ENCODE results near the gene FMN2.
"Not testable (repeated sequence)": the region's sequence is repeated elsewhere in the genome, so short reads cannot be mapped to it uniquely, and the experiment has no call there.

The FMN2 gene

DNA sequence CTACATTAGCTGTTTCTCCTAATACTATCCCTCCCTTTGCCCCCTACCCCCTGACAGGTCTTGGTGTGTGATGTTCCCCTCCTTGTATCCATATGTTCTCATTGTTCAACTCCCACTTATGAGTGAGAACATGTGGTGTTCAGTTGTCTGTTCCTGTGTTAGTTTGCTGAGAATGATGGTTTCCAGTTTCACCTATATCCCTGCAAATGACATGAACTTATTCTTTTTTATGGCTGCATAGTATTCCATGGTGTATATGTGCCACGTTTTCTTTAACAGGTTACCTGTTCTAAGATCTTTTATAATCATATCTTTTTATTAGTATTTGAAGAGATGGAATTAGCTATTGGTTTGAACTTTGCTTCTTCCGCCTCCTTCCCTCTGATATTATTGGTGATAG lies 172.8 kb downstream of the FMN2 start:
- not testable (repeated sequence) for FAIRE-seq

DNA sequence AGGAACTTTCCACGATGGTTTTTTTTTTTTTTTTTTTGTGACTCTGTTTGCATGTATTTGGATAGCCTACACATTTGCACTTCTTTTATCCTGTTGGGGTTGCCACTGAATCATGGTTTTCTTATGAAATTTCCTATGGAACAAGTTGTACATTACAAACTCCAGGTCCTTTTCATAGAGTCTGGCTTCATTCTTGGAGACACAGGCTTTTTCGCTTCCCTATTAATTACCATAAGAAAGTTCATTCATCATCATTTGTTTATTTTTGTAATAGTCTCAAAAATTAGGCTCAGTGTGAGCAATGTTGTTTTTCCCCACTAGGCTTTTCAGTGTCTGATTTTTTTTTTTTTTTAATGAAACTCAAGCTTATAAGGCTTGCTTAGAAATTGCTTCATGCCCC lies 179.4 kb downstream of the FMN2 start:
- FAIRE-seq: no peak

DNA sequence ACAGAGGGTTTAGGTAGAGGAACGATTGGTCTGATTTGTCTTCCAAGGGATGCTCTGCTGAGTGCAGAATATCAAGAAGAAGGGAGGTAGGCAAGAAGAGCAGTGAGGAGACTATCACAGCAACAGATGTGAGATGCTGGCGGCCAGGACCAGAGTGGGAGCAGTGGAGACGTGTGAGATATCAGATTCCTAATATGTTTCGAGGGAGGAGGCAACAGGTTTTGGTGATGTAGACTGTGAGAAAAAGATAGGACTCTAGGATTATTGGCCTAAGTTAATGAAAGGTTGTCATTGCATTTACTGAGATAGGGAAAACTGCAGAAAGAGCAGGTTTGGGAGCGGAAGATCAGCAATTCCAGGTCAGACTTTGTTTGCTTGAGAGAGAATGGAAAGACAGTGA lies 182.9 kb downstream of the FMN2 start:
- FAIRE-seq: no peak

DNA sequence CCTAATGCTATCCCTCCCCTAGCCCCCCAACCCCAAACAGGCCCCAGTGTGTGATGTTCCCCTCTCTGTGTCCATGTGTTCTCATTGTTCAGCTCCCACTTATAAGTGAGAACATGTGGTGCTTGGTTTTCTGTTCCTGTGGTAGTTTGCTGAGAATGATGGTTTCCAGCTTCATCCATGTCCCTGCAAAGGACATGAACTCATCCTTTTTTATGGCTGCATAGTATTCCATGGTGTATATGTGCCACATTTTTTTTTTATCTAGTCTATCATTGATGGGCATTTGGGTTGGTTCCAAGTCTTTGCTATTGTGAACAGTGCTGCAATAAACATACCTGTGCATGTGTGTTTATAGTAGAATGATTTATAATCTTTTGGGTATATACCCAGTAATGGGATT lies 183.5 kb downstream of the FMN2 start:
- not testable (repeated sequence) for FAIRE-seq

DNA sequence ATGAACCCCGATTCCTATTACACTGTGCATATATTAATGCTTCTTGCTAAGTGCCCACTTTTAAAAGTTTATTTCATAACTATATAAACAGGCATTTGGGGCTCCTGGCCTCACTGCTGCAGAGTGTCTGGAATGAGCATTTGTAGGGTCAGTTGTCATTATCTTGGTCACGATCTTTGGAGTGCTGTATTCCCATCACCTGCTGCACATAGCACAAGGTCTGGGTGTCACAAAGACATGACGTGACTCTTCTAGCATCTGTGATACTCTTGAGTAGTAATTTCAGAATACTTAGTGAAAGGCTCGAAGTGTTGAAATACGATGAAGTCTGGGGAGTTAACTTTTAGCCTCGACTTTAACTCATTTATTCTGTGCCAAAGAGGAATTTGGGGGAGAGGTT lies 186.4 kb downstream of the FMN2 start:
- FAIRE-seq: no peak

DNA sequence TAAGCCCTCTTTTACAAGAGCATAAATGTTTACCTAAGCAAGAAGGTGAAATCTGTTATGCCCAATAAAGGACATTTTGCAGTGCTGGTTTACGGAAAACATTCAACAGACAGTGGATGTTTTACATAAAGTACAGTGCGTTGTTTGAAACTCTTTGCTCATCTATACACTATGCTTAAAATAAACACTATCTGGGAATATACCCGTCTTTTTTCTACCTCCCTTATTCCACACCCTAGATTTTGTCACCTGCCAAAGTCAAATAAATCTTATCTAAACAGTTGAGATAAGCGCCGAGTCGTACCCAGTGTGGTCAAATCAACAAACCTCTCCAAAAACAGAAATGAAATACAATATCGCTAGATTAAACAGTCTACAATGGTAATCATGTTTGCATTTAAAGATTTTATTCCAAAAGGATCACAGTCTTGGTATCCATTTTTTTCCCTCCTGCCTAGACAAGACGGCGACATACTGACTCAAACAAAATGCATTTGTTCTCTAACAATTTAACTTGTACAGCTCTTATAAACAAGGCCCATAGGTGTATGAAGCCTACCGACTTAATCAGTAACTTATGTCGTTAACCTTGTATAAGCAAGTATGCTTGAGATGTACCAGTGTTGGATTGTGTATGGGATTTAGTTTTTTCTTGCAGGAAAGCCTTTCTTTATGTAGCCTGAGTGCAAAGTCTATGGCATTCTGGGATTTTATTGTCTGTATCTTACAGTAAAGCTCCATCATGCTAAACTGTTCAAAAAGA lies 189.1 kb downstream of the FMN2 start:
- no peak for FAIRE-seq

DNA sequence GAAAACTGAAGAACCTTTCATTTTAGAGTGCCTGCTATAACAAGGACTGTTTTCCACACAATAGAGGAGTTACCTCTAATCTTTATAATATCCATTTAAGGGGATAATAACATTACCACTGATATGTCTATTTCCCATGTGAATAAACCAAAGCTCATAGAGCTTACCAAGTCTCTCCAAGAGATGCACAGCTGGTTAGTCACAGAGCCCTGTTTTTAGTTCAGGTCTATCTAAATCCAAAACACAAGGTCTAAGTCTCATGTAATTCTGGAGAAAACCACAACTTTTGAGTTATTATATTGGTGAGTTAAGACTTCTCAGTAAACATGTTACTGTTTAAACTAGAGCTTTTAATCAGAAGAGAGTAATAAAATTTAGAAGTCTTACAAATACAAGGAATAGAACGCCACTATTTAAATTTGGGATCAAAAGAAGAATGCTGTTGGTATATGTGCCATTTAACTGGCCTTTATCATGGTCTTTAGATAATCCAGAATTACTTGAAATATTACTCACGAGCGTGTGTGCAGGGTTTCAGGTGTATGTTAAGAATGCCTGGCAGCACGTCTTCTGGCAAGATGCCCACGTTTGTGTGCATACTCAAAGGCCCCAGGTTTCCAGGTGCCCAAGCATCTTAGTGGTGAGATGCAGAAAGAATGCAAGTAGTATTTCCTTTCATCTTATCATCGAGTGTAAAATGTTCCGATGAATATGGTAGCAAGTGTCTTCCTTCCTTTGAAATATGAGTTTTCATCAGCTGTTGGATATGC lies 190.6 kb downstream of the FMN2 start:
- FAIRE-seq: no peak

DNA sequence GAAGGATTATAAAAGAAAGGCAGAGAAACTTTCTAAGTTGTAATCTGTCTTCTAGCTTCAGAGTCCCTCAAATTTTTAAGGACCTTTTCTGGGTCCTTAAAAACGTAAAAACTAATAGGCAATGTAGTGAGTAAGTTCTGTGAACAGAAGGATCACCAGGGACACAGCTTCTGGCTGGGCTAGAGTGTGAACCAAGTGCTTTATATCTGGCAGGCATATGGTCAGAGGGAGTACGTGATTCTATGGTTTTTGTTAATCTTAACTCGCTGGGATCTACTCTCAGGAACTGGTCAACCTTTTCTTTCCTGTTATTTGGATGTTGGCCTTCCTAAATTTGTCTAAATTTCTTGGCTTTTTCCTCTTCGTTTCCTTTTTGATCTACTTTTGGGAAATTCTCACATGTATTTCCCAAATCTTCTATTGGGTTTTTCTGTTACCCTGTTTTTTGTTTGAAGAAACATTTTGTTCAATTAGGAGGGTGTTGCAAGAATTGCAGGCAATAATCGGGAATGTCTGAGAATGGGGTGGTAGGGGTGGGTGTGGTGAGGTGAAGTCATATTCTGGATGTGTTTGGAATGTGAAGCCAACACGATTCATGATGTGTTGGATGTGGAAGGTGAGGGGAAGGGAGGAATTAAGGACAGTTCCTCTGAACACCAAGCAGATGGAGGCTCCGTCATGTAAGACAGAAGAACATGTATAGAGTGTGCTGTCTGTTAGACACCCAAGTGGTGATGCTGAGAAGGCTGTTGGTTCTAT lies 193.2 kb downstream of the FMN2 start:
- no peak for FAIRE-seq

DNA sequence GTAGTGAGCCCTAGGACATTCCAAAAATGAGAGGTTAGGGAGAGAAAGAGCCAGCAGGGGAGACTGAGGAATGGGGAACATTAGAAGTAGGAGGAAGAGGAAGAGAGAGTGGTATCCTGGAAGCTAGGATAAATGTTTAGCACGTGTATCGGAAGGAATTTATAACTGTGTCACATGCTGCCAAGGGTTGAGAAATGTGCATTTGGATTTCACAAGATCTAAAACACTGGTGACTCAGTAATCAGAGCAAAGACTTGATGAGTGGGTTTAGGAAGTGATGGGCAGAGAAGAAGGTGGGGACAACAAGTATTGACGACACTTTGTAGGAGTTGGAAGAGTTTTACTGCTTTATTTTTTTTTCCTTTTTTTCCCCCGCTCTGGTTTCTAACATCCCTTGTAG lies 193.9 kb downstream of the FMN2 start:
- FAIRE-seq: no peak

DNA sequence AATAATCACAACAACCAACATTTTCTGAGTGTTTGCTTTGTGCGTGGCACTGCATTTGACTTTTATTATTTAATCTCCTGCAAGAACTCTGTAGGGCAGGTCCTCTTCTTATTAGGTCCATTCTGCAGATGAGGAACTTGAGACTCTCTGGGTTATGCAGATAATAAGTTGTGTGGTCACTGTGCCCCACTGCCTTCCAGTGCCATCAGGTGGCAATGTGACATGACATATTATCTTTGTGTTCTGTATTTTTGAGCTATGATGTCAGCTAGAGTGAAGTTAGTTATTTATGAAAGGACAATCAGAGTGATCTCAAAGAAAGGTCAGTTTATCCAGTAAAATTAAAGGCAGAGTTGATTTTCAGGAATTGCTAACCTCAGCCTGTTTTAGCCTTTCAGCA lies 196.0 kb downstream of the FMN2 start:
- no peak for FAIRE-seq

DNA sequence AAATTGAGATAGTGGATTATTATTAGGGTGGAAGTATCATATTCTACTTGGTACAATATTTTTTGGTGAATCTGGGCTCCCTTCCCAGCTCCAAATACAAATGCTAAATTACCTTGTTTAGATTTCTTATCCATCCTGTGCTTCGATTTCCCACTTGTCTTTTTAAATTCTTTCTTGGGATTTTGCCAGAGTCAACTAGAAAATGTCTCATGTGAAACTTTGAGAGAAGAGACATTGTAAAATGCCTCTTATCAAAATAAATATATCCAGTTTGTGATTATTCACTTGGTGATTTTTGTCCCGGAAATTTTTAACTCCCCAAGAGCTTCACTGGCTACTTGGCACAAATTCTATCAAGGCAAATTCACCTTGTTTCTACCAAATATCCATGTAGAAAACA lies 202.0 kb downstream of the FMN2 start:
- no peak for FAIRE-seq

DNA sequence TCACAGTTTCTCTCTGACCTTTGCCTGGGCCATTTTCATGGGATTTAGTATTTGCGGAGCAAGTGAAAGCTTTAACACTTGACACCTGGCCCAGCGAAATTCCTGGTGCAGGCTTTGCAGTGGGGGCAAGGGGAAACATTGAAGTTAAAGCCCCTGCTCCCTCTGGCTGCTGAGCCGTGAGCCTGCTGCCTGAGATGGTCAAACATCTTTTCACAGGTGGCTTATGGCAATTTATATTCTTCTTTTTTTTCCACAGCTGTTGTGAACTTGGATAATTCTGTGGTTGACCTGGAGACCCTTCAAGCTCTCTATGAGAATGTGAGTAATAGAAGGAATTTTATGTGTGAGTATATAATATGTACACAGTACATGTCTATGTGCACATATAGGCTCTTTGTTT lies 202.9 kb downstream of the FMN2 start:
- FAIRE-seq: no peak

DNA sequence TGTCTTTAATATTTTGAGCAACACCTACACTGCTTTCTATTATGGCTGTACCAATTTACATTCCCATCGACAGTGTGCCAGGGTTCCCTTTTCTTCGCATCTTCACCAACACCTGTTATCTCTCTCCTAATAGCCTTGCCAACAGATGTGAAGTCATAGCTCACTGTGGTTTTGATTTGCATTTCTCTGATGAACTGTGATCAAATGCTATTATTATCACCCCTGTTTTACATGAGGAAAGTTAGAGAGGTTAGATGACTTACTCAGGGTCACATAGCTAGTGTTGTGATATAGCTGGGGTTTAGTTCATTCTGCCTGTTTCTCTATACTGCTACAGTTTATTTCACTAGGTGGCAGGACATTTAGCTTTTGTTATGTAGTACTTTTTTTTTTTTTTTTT lies 204.1 kb downstream of the FMN2 start:
- FAIRE-seq: no peak

DNA sequence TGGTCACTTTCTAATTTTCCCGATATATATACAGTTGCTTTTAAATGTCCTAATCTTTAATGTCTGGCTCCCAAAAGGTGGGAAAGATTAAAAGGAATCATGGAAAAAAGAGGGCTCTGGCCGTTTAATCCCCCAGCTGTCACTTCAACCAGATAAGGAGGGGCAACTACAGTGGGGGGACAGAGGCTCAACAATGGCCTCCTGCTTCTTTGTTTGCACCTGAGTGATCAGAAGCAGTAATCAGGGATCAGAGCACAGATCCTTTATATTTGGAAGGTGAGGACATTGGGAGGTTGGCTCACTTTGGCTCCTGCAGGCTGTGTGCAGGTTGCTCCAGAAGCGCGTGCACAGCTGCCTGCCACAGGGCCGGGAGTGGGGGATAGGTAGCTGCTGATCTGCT lies 212.8 kb downstream of the FMN2 start:
- FAIRE-seq: no peak

DNA sequence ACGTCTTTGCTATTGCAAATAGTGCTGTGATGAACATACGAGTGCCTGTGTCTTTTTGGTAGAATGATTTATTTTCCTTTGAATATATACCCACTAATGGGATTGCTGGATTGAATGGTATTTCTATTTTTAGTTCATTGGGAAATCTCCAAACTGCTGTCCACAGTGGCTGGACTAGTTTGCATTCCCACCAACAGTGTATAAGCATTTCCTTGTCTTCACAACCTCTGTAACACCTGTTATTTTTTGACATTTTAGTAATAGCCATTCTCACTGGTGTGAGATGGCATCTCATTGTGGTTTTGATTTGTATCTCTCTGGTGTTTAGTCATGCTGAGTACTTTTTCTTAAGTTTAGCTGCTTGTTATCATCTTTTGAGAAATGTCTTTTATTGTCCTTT lies 215.0 kb downstream of the FMN2 start:
- FAIRE-seq: no peak

DNA sequence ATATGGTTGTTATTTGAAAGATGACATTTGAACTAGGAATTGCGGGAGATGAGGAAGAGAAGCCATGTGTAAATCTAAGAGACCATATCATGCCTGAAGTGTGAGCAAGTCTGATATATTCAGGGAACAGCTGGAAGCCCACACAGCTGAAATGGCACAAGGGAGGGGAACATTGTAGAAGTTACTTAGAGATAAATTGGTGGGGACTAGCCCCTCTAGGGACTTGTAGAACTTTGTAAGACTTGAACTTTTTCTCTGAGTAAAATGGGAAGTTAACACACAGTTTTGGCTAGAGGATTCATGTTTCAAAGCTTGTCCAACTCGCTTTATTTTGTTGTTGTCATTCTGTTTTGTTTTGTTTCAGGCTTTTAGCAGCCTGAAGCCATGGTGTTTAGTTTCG lies 216.4 kb downstream of the FMN2 start:
- no peak for FAIRE-seq

DNA sequence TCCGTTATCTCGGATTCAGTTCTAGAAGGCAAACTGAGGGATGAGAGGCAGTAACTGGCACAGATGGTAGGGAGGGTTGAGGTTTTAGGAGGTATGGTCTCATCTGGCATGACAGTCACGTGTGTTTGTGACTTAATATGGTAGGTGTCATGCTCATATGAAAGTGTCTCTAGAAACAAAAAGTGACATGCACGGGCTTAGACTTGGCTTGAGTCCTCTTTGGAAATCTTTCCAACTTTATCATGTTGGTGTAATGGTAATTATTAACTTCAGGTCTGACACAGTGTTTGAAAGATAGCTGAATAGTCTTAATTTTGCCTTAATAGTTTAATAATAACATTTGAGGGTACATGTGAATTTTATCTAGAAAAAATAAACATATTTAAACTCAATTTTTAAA lies 218.1 kb downstream of the FMN2 start:
- FAIRE-seq: no peak

DNA sequence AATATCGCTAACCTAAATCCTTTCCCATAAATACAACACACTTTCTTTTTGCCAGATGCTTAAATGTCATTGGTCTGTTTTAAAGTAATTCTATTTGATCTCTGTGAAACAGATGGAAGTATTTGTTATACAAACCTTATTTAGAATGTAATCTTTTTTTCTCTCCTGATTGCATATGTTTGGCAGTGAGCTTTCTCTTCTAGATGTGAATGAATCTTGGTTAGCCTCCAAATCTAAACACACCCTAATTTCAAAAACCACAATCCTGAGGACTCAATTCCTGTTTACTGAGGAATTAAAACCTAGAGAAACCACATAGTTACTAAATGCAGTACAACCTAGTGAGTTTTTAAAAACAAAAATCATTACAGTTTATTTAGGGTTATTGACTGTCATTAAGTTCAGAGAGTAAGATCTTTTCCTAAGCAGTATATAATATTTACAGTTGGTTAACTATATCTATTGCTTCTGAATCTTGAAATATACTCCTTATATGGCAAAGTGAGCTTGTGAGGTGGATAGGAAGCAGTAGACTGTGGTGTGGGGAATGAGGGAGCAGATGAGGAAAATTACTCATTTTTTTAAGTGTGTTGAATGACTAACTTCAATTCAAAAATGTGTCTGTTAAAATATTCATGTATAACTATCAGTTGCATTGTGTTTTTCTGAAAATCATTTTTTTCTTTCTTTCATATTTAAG lies 218.7 kb downstream of the FMN2 start:
- no peak for FAIRE-seq

DNA sequence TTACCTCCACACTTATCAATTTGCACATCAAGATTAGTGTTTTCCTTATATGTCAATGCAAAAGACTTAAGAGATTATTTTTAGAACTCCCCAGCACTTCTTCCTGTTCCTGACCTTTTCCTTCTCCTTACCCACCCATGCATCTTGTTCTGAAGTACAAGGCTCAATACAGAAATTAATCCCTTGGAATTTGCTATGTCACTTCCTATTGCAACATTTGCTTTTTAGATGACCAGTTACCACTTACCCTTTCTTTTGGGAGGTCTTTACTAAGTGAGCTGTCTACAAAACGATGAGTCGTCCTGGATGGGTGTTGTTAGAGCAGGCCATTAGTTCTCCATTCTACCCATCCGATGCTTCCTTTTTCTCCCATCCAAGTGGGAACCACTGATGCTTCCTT lies 221.2 kb downstream of the FMN2 start:
- FAIRE-seq: no peak

DNA sequence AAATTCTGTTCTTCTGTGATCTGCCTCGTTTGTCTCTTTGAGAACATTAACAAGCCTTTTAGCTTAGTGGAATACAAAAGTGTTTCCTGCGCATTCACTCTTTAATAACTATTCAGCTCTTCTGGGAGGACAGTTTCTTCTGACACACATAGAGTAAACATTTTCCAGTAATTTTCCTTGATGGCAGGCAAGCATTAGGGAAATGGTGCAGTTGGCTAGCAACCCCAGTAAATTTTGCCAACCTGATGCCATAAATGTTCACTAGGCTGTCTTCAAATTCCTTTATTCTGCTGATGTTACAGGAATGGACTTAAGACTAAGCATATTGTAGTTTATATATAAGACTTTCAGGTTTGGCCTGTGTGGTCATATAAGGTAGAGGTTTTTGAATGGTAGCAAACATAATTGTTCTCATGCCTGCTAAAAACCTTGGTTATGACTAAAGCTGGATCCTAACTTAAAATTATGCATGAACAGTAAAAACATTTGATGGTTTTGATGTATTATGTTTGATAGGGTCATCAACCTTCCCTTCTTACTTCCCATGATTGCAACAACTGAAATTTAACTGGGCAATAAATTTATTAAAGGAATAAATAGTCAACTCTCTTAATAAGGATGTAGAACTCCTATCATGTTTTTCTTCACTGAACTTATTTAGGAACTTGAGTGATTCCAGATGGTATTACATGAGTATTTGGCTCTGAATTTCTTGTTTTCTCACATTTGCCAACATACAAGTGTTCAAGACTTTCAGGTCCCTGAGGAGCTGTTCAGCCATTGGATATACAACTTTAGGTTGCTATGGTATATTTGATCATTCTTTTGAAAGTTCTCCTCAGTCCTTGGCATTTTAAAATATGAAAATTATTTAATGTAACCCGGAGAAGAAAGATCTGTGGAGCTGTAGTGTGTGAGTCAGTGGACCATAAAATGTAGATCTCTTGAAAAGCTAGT lies 223.4 kb downstream of the FMN2 start:
- FAIRE-seq: no peak

DNA sequence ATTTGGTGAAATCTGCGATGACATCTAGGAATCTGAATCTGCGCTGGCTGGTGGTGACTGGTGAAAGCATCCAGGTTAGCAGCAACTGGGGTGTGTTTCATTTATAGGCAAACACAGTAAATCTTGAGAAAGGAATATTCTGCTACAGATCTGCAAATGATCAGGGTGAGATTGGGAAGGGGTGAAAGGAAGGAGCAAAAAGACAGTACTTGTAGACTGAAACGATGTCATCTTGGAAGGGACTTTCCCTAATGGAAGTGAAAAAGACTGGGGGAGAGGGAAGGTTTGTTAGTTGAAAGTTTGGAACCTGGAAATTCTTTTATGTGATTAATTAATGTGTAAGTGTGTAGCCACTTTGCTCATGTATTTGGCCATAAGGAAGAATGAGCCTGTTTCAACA lies 228.3 kb downstream of the FMN2 start:
- FAIRE-seq: no peak

DNA sequence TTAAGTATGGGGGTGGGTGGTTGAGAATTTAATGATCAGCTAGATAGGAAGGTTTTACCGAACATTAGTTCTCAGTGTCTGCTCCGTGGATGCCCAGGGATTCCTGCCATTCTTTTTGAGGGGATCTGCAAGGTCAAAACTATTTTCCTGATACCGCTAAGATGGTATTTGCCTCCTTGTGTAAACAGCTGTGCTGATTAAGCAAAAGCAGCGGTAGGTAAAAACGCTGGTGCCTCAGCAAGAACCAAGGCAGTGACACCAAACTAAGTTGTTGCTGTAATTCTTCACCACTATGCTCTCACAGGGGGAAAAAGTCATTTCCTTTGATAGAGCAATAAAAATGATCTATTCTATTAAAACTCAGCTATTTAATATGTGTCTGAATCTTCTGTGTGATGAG lies 229.0 kb downstream of the FMN2 start:
- FAIRE-seq: no peak

Data from A204.1 (cell line).